Naive thymus-derived CD4-positive, alpha-beta T cell (primary cell): Measurements from ENCODE around the gene NLRP8. TPM values are rescaled to one million over a fixed set of nuclear protein-coding genes. Genes with fewer than 3 reads are reported as not detected.

Source experiments
- ATAC-seq: fragments of 150-1000 bp; cut with Tn5 transposase; 2 replicates; pipeline ENCODE4 v1.10.0; 2021; ENCODE audit warnings: mild to moderate bottlenecking, moderate library complexity
- CTCF ChIA-PET: fragments of 350-600 bp; sonication (Branson Sonifier 250); formaldehyde crosslinking; loops from one replicate; lab custom pipeline; 2021; ENCODE audit warnings: antibody characterized with exemption; lab: Charles Lee
- POLR2A ChIA-PET: fragments of 350-600 bp; sonication (Branson Sonifier 250); formaldehyde crosslinking; loops from one replicate; lab custom pipeline; 2021; ENCODE audit warnings: antibody characterized with exemption, inconsistent platforms; lab: Charles Lee
- DNase-seq, 9 donors: peaks; one replicate each; pipeline versions ENCODE4 v3.0.0 to v3.0.0-alpha.2; 2020 to 2022; ENCODE audit warnings: mixed read lengths in 1 of 9
- H3K27ac ChIP-seq: one replicate; pipeline ENCODE4 v1.7.0; 2013; ENCODE audit warnings: mild to moderate bottlenecking, low read depth, low read length, moderate library complexity
- H3K27me3 ChIP-seq, 2 donors: one replicate each; pipeline ENCODE4 v1.7.0; 2013; ENCODE audit warnings: low read length in 2 of 2, mild to moderate bottlenecking in 2 of 2, moderate library complexity in 2 of 2; ENCODE audit not compliant: control insufficient read depth in 2 of 2, insufficient read depth in 2 of 2
- H3K36me3 ChIP-seq, 3 experiments: 1 replicate in 2 of 3; 2 replicates in 1 of 3; pipeline ENCODE4 v1.7.0; 2013; ENCODE audit warnings: low read length in 3 of 3, mild to moderate bottlenecking in 3 of 3, moderate library complexity in 1 of 3; ENCODE audit not compliant: insufficient read depth in 3 of 3, control insufficient read depth in 2 of 3
- H3K4me1 ChIP-seq, 2 donors: one replicate each; pipeline ENCODE4 v1.7.0; 2013; ENCODE audit warnings: low read length in 2 of 2, mild to moderate bottlenecking in 2 of 2, moderate library complexity in 1 of 2; ENCODE audit not compliant: control insufficient read depth in 2 of 2, insufficient read depth in 2 of 2
- H3K4me3 ChIP-seq: 2 replicates; pipeline ENCODE4 v1.7.0; 2013; ENCODE audit warnings: mild to moderate bottlenecking, low read length
- H3K9me3 ChIP-seq, 3 experiments: 1 replicate in 2 of 3; 2 replicates in 1 of 3; pipeline ENCODE4 v1.7.0; 2013; ENCODE audit warnings: low read length in 3 of 3; ENCODE audit not compliant: control insufficient read depth in 2 of 3
- H3K27ac Mint-ChIP-seq, 9 donors: one replicate each; pipeline ENCODE4 v1.8.0; 2020 to 2022; ENCODE audit warnings: mixed read lengths in 9 of 9, mild to moderate bottlenecking in 8 of 9, moderate library complexity in 5 of 9, inconsistent platforms in 2 of 9
- H3K27me3 Mint-ChIP-seq, 5 donors: one replicate each; pipeline ENCODE4 v1.8.0; 2021 to 2022; ENCODE audit warnings: mixed read lengths in 5 of 5, mild to moderate bottlenecking in 1 of 5
- H3K36me3 Mint-ChIP-seq, 5 donors: one replicate each; pipeline ENCODE4 v1.8.0; 2020 to 2022; ENCODE audit warnings: mixed read lengths in 5 of 5, mild to moderate bottlenecking in 3 of 5, inconsistent platforms in 1 of 5
- H3K4me1 Mint-ChIP-seq, 7 donors: one replicate each; pipeline ENCODE4 v1.8.0; 2020 to 2022; ENCODE audit warnings: mixed read lengths in 7 of 7, mild to moderate bottlenecking in 3 of 7, inconsistent platforms in 1 of 7
- H3K4me3 Mint-ChIP-seq, 10 donors: one replicate each; pipeline ENCODE4 v1.8.0; 2020 to 2022; ENCODE audit warnings: mild to moderate bottlenecking in 10 of 10, mixed read lengths in 10 of 10, moderate library complexity in 6 of 10, inconsistent platforms in 2 of 10
- H3K9me3 Mint-ChIP-seq, 11 donors: one replicate each; pipeline ENCODE4 v1.8.0; 2020 to 2022; ENCODE audit warnings: mixed read lengths in 11 of 11, mild to moderate bottlenecking in 4 of 11, inconsistent platforms in 1 of 11, moderate library complexity in 1 of 11
- intact Hi-C, 2 donors: fragments of 100-400 bp; cut with micrococcal nuclease; formaldehyde crosslinking; loops; one replicate each; pipeline ENCODE4 v1.15.1; 2023
- polyA plus RNA-seq, 2 donors: library from polyadenylated mRNA; unstranded; fragments of 300-500 nt; fragmentation: Illumina TruSeq; gene quantifications; one replicate each; pipeline ENCODE4 v1.2.3, GENCODE V29; 2021
- total RNA-seq, 6 experiments: library from RNA in 5 of 6; stranded (reverse) in 5 of 6; gene quantifications; 1 replicate in 5 of 6; 2 replicates in 1 of 6; pipeline ENCODE4 v1.2.3 and lab custom pipeline; 2021 to 2026

Gene NLRP8
- not detected for total RNA-seq
- not detected for polyA plus RNA-seq
- not detected for total RNA-seq (lab: John Stamatoyannopoulos, UW)

DNA sequence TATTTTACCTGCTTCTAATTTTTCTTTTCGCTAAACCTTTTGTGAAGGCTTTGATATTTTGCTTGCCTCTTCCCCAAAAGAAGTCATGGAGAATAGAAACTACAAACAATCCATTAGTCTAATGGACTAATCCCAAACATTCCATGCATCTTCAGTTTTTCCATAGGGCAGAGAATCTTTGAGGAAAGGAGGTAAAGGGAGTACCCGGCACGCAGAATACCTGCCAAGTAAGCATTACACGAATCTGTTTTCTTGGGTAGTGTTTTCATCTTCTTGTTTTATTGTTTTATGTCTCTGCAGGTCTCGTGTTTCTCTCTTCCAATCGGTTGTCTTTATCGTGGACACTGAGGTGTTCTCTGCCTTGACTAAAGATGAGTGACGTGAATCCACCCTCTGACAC is at the start of gene NLRP8:
Gene NLRP8, plus strand, starts transcription at position 301 of the 400 bp plus-strand sequence.
- H3K27me3 Mint-ChIP-seq = peaks cover 0 to 17% (median 4%) of the 10 kb centered on the region in 5 donors
- H3K36me3 Mint-ChIP-seq = peaks cover 0 to 12% (median 4%) of the 10 kb centered on the region in 5 donors
- peaks cover 0 to 63% (median 23%) of the 10 kb centered on the region in 11 donors for H3K9me3 Mint-ChIP-seq
- no peaks in the 10 kb centered on the region for H3K36me3 ChIP-seq
- H3K9me3 ChIP-seq = no peaks in the 10 kb centered on the region
- H3K4me3 Mint-ChIP-seq = no peak within 1 kb of the TSS
- H3K27me3 ChIP-seq = no peaks in the 10 kb centered on the region
- no peak within 1 kb of the TSS for H3K27ac ChIP-seq
- no peaks in the 10 kb centered on the region for H3K4me1 ChIP-seq
- no peaks in the 10 kb centered on the region for H3K4me1 Mint-ChIP-seq
- no peak within 1 kb of the TSS for H3K27ac Mint-ChIP-seq
- H3K4me3 ChIP-seq = no peak within 1 kb of the TSS
- POLR2A ChIA-PET = no interaction called here
- ATAC-seq = no peak
- no peak for DNase-seq
- intact Hi-C loops = no loop called here
- CTCF ChIA-PET = no interaction called here

DNA sequence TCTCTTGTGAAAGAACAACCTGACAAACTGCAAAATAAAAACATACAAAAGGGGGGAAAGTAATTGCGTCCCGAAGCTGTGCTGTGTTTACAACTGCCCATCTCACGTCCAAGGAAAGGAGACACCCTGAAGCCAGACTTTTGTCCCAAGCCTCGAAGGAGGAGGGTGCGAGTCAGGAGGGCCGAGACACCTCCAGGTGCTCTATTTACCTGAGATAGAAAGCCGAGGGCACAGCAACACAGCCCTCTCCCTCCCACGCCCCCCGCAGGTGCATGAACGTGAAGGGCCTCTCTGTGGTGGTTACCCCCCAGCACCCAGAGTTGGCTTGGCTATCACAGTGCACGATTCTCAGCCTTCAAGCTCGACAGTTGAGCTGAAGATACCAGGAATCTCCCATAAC is 48.7 kb upstream of the NLRP8 start:
- Mint-ChIP-seq H3K9me3 (peaks cover 0 to 53% (median 22%) of the 10 kb centered on the region in 11 donors), H3K4me3 (no peak overlapping the region), H3K4me1 (no peaks in the 10 kb centered on the region), H3K36me3 (peaks cover 0 to 4% (median 2%) of the 10 kb centered on the region in 5 donors), H3K27ac (no peak overlapping the region), H3K27me3 (peaks cover 0 to 11% (median 0%) of the 10 kb centered on the region in 5 donors)
- DNase-seq = no peak
- ChIA-PET POLR2A (no interaction called here), CTCF (interaction anchor here (0.6 kb wide), 1 partner anchor 23 kb away, joined by 3 read pairs; no protein-coding TSS in a partner anchor)
- Histone ChIP-seq H3K36me3 (no peaks in the 10 kb centered on the region), H3K27me3 (no peaks in the 10 kb centered on the region), H3K4me1 (no peaks in the 10 kb centered on the region), H3K27ac (no peak overlapping the region), H3K4me3 (no peak overlapping the region), H3K9me3 (peaks cover 0 to 4% (median 0%) of the 10 kb centered on the region in 3 experiments)
- intact Hi-C loops = no loop called here
- ATAC-seq = no peak

DNA sequence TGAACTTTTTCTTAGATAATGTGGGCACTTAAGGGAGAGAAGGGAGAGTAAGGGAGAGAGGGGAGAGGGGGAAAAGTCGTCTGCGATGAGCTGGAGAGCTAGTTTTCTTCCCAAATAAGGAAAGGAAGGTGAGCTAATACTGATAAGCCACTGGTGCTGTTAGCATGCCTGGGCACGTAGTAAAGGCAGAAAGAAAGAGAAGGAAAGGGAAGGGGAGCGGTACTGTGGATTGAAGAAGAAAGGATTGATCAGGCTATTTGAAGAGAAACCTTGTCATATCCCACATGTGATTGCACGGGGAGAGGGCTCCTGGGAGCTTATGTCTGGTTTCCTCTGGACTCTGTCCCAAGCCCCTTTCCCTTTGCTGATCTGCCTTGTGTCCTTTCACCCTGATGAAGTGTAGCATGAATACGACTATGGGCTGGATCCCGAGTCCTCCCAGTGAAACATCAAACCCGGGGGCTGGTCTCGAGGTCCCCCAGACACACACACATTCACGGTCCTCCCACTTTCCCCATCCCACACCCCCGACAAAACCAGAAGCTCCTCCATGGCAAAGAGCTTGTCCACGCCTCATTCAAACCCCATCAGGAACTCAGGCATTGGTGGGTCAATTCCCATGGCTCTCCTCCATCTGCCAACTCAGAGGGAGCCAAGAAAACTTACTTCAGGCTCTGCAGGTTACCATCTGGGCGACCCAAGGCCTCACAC is 46.1 kb upstream of the NLRP8 start:
- H3K27ac Mint-ChIP-seq = no peak overlapping the region
- H3K27me3 ChIP-seq = no peaks in the 10 kb centered on the region

DNA sequence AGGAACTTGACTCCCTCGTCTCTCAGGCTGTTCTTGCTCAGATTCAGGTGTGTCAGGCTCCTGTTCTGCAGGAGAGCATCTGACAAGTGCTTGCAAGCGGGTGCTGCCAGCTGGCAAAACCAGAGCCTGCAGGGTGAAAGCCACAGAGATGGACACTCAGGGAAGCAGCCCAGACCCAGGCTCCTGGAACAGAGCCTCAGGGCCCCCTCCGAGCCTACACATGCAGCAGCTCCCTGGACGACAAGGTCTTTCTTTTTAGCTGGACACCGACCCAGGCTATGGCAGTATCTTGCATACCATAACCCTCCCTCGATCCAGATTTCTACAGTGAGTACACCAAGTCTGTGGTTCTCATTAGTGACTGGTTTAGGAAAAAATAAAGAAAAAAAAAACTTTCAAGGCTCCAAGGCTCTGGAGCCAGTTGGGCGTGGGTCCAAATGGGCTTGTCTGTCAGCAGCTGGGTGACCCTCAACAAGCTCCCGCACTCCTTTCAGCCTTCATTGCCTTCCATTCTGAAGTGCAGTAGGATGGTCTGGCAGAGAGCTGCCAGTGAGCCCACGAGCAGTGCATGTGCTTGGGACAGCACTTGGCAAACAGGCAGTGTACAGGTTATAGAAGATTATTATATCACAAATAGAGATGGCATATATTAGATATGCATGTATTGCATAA is 45.4 kb upstream of the NLRP8 start:
- Mint-ChIP-seq H3K27ac (no peak overlapping the region), H3K36me3 (peaks cover 0 to 4% (median 3%) of the 10 kb centered on the region in 5 donors), H3K4me1 (no peaks in the 10 kb centered on the region), H3K9me3 (peaks cover 0 to 46% (median 14%) of the 10 kb centered on the region in 11 donors), H3K27me3 (peaks cover 0 to 11% (median 6%) of the 10 kb centered on the region in 5 donors), H3K4me3 (no peak overlapping the region)
- ChIA-PET CTCF (interaction anchor here (0.7 kb wide), 1 partner anchor 979 kb away, joined by 7 read pairs; no protein-coding TSS in a partner anchor), POLR2A (no interaction called here)
- intact Hi-C loops = no loop called here
- Histone ChIP-seq H3K27ac (no peak overlapping the region), H3K27me3 (no peaks in the 10 kb centered on the region), H3K36me3 (no peaks in the 10 kb centered on the region), H3K9me3 (no peaks in the 10 kb centered on the region), H3K4me1 (no peaks in the 10 kb centered on the region), H3K4me3 (no peak overlapping the region)
- ATAC-seq (no peak), DNase-seq (no peak)

More for the DNA sequence above, 46.1 kb upstream of the NLRP8 start:
- ATAC-seq (no peak), DNase-seq (no peak)
- peaks cover 0 to 14% (median 5%) of the 10 kb centered on the region in 5 donors for H3K27me3 Mint-ChIP-seq
- POLR2A ChIA-PET = interaction anchor here (0.5 kb wide), 1 partner anchor 867 kb away, joined by 3 read pairs; no protein-coding TSS in a partner anchor
- H3K9me3 ChIP-seq = no peaks in the 10 kb centered on the region
- H3K4me1 ChIP-seq = no peaks in the 10 kb centered on the region
- H3K27ac ChIP-seq = no peak overlapping the region
- peaks cover 0 to 4% (median 3%) of the 10 kb centered on the region in 5 donors for H3K36me3 Mint-ChIP-seq
- CTCF ChIA-PET = no interaction called here
- H3K4me3 ChIP-seq = no peak overlapping the region
- H3K4me3 Mint-ChIP-seq = no peak overlapping the region
- no peaks in the 10 kb centered on the region for H3K36me3 ChIP-seq
- H3K9me3 Mint-ChIP-seq = peaks cover 0 to 52% (median 15%) of the 10 kb centered on the region in 11 donors
- H3K4me1 Mint-ChIP-seq = no peaks in the 10 kb centered on the region
- intact Hi-C loops = no loop called here

DNA sequence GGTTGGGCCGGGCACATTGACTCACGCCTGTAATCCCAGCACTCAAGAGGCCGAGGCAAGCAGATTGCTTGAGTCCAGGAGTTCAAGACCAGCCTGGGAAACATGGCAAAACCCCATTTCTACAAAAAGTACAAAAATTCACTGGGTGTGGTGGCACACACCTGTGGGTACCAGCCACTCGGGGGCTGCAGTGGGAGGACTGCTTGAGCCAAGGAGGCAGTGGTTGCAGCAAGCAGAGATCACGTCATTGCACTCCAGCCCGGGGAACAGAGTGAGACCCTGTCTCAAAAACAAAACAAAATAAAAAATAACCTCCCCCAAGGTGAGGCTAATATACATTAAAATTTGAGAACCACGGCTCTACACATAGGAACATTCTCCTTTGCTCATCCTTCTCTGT is 40.3 kb upstream of the NLRP8 start:
- DNase-seq (no peak), ATAC-seq (no peak)
- H3K27ac Mint-ChIP-seq = no peak overlapping the region
- H3K4me3 Mint-ChIP-seq = no peak overlapping the region
- peaks cover 0 to 67% (median 17%) of the 10 kb centered on the region in 11 donors for H3K9me3 Mint-ChIP-seq
- H3K27ac ChIP-seq = no peak overlapping the region
- intact Hi-C loops = no loop called here
- no peaks in the 10 kb centered on the region for H3K4me1 Mint-ChIP-seq
- no peaks in the 10 kb centered on the region for H3K27me3 ChIP-seq
- peaks cover 0 to 31% (median 11%) of the 10 kb centered on the region in 5 donors for H3K27me3 Mint-ChIP-seq
- H3K36me3 Mint-ChIP-seq = peaks cover 0 to 10% (median 0%) of the 10 kb centered on the region in 5 donors
- H3K4me1 ChIP-seq = no peaks in the 10 kb centered on the region
- H3K9me3 ChIP-seq = no peaks in the 10 kb centered on the region
- no peak overlapping the region for H3K4me3 ChIP-seq
- POLR2A ChIA-PET = no interaction called here
- CTCF ChIA-PET = no interaction called here
- no peaks in the 10 kb centered on the region for H3K36me3 ChIP-seq

DNA sequence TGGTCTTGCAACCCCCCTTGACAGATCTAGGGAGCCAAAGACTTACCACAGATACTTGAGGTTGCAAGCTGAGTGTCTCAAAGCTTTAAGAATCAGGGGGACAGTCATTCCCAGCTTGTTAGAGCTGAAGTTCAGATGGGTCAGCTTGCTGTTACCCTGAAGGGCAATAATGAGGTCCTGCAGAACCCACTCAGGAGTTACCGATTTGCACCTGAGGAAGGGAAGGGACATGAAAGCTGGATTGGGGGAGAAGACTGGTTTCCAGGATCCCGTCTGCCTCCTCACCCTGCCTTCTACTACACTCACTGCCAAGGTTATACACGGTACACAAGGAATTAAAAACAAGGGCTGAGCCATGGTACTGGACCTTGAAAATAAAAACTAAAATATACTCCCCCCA is 39.9 kb upstream of the NLRP8 start:
- POLR2A ChIA-PET = no interaction called here
- intact Hi-C loops = no loop called here

More for the DNA sequence above, 39.9 kb upstream of the NLRP8 start:
- Histone ChIP-seq H3K4me1 (no peaks in the 10 kb centered on the region), H3K36me3 (no peaks in the 10 kb centered on the region), H3K27me3 (no peaks in the 10 kb centered on the region), H3K27ac (no peak overlapping the region), H3K9me3 (no peaks in the 10 kb centered on the region), H3K4me3 (no peak overlapping the region)
- H3K27ac Mint-ChIP-seq = no peak overlapping the region
- peaks cover 0 to 34% (median 11%) of the 10 kb centered on the region in 5 donors for H3K27me3 Mint-ChIP-seq
- no peaks in the 10 kb centered on the region for H3K4me1 Mint-ChIP-seq
- ATAC-seq (no peak), DNase-seq (no peak)
- no peak overlapping the region for H3K4me3 Mint-ChIP-seq
- H3K36me3 Mint-ChIP-seq = peaks cover 0 to 13% (median 0%) of the 10 kb centered on the region in 5 donors
- H3K9me3 Mint-ChIP-seq = peaks cover 0 to 68% (median 17%) of the 10 kb centered on the region in 11 donors
- CTCF ChIA-PET = no interaction called here
